Right renal cortex interstitium (tissue), 3 donors: ENCODE data around the gene PDE3B. TPM values are rescaled to one million over a fixed set of nuclear protein-coding genes. Genes with fewer than 3 reads are reported as not detected.
"Not testable (repeated sequence)": the region's sequence is repeated elsewhere in the genome, so short reads cannot be mapped to it uniquely, and the experiment has no call there.

Experiments used
- DNase-seq, 3 donors: peaks; one replicate each; pipeline ENCODE4 v3.0.0-alpha.2; 2013; ENCODE audit warnings: low read depth in 3 of 3, low spot score in 2 of 3
- polyA plus RNA-seq, 3 donors: library from polyadenylated mRNA; unstranded; fragments of 120-200 nt; gene quantifications; one replicate each; pipeline ENCODE4 v1.2.1, GENCODE V29; 2013; ENCODE audit not compliant: insufficient read length in 3 of 3

The PDE3B gene
- polyA plus RNA-seq, 3 donors: 6.8 to 9.1 (median 7.7) TPM

GRCh38 chr11:14784230-14784629, 140.6 kb downstream of the PDE3B start:
- DNase-seq: no peak

- no peak for DNase-seq
Observed at GRCh38 chr11:14789879-14790484, 146.4 kb downstream of the PDE3B start.

DNA sequence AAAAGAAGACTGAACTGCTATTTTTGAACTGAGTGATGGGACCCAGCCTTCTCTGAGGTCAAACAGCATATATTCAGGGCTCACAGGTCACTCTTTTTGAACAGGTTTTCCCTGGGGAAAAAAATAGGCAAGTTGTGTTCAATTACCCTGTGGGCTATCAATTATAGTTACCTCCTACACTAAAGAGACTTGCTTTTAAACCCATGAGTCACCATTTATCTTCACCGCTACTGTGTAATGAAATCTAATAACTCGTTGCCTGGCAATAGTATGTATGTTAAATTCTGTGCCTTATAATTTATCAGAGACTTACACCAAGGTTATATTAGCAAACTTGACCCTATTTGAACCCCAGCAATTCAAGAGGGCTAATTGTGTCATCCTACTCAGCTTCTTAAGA, 149.9 kb downstream of the PDE3B start:
- no peak for DNase-seq

GRCh38 chr11:14796028-14796427, 152.4 kb downstream of the PDE3B start:
- not testable (repeated sequence) for DNase-seq

DNA sequence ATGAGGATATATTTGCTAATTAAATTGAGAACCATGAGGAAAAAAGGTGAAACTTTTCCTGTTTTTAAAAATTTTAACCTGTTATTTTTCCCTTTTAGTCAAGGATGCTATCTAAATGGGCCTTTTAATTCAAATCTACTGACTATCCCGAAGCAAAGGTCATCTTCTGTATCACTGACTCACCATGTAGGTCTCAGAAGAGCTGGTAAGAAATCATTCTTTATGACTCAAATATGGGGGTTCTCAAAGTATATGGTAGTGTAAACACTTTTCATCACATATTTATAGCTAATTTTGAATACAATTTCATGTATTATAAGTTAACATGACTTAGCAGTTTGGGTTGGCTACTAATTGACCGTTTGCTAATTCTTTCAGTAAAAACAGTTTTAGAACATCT, 160.2 kb downstream of the PDE3B start:
- DNase-seq: no peak

- DNase-seq: no peak
Observed at GRCh38 chr11:14809466-14809865, 165.9 kb downstream of the PDE3B start.

- no peak for DNase-seq
Observed at GRCh38 chr11:14812757-14813156, 169.2 kb downstream of the PDE3B start.

DNA sequence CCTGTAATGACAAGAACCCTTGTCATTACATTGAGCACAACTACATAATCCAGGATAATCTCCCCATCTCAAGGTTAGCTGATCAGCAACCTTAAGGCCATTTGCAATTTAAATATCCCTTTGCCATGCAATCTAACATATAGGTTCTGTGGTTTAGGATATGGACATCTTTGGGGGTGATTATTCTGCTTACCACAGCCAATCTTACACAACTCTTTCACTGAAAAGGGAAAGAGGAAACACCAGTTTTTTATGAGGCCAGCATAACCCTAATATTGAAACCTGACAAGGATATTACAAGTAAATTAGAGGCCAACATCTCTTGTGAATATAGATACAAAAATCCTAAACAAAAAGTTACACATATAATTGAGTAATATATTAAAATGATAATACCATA, 169.9 kb downstream of the PDE3B start:
- no peak for DNase-seq

GRCh38 chr11:14818779-14819178, 175.2 kb downstream of the PDE3B start:
- DNase-seq: no peak

DNA sequence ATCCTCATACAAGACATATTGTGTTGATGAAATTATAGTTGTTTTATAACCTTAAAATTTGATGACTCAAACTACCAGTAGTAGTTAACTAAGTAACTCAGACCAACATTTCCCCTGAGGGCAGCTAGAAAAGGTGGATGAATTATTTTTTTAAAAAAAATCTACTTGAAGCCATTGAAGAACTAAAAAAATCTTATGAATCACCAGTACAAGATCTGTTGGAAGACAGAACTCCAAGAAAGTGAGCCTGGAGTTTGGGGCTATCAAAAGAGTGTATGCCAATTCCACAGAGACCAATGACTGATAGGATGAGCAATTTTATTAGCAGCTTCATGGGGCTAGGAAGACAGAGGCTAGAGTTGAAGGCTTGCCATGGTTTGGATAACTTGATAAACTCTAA, 176.0 kb downstream of the PDE3B start:
- DNase-seq: no peak

GRCh38 chr11:14821031-14821430, 177.4 kb downstream of the PDE3B start:
- no peak for DNase-seq

GRCh38 chr11:14826600-14826999, 183.0 kb downstream of the PDE3B start:
- DNase-seq: no peak

- DNase-seq: no peak
Observed at GRCh38 chr11:14835496-14836492, 192.2 kb downstream of the PDE3B start.

DNA sequence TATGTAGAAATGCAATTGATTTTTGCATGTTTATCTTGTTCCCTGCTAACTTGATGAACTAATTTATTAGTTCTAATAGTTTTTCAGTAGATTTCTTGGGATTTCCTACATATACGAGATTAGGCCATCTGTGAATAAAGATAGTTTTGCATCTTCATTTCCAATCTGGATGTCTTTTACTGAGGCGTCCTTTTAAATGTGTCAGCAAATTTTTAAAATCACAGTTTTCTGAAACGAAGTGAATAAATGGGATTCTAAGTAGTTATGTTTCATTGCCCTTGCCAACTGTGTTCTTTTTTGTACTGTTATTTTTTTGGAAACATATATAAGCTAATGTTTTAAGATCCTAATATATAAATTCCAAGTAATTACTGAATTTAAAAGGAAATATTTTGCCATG, 198.4 kb downstream of the PDE3B start:
- DNase-seq: no peak

- DNase-seq: no peak
Observed at GRCh38 chr11:14852571-14853177, 209.1 kb downstream of the PDE3B start.

- DNase-seq: no peak
Observed at GRCh38 chr11:14854057-14854456, 210.5 kb downstream of the PDE3B start.

GRCh38 chr11:14855890-14856289, 212.3 kb downstream of the PDE3B start:
- DNase-seq: no peak

- DNase-seq: no peak
Observed at GRCh38 chr11:14857621-14858020, 214.0 kb downstream of the PDE3B start.

DNA sequence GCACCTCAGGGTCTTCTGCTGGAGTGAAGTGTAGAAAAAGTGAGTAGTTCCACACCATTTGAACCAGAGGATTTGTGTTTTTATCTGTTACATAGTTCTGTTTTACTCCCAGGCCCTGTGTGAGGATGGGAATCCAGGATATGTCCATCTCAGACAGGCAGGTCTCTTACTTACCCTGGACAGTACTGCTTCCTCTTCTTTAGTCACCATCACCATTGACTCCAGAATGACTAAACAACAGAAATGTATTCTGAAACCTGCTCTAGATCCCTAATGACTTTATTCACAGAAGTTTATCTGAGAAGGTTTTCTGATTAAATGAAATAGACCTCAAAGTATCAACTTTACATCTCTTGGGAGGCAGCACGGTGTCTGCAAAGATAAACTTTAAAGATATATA, 214.8 kb downstream of the PDE3B start:
- no peak for DNase-seq

DNA sequence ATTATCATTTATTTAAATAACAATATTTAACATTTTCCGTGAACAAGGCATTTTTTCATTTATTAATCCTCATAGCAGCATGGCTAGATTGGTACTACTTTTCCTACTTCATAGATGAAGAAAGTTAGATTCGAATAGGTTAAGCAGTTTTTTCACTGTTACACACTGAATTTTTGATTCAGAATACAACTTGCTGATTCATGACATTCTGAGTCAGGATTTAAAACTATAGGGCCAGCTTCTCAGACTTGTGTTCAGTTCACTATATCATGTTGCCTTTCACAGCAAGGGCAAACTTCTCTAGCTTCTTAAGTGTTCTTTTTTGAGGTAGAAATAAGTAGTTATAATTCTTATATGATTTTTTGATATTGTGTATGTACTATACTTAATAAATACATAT, 216.9 kb downstream of the PDE3B start:
- DNase-seq: no peak

- DNase-seq: no peak
Observed at GRCh38 chr11:14861680-14862079, 218.1 kb downstream of the PDE3B start.

DNA sequence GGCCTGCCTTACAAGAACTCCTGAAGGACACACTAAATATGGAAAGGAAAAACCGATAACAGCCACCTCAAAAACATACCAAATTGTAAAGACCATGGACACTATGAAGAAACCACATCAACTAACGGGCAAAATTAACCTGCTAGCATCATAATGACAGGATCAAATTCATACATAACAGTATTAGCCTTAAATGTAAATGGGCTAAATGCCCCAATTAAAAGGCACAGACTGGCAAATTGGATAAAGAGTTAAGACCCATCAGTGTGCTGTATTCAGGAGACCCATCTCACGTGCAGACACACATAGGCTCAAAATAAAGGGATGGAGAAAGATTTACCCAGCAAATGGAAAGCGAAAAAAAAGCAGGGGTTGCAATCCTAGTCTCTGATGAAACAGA, 220.2 kb downstream of the PDE3B start:
- DNase-seq: not testable (repeated sequence)
